PFSK-1 (cell line): ENCODE data around the gene OSGIN1.

Experiments
- POLR2AphosphoS5 ChIP-seq: IDR thresholded peaks from 2 replicates; pipeline ENCODE4 v1.6.1; 2012; ENCODE audit warnings: low read depth, mild to moderate bottlenecking, control low read depth, low read length, moderate library complexity
- REST ChIP-seq, 2 experiments: IDR thresholded peaks; 2 replicates each; pipeline versions ENCODE4 v1.6.1 to v1.8.0; 2011 to 2012; ENCODE audit warnings: low read depth in 2 of 2, low read length in 2 of 2, control low read depth in 1 of 2, inconsistent platforms in 1 of 2, mild to moderate bottlenecking in 1 of 2, moderate library complexity in 1 of 2; ENCODE audit not compliant: insufficient read depth in 1 of 2
- TAF1 ChIP-seq: IDR thresholded peaks from 2 replicates; pipeline ENCODE4 v1.6.1; 2012; ENCODE audit warnings: low read length, control low read depth, borderline replicate concordance; ENCODE audit not compliant: insufficient read depth

- TF ChIP-seq REST (IDR thresholded peaks at IDR 0.05; ENCODE audit: insufficient read depth in 1 of 2, low read depth in 2 of 2, low read length in 2 of 2), result no peak
- TF ChIP-seq TAF1, result 0 out of 2 replicates have a peak, but pooled peaks have one; percentile 48
- peak; percentile 61; the same call in 1 of the 2 replicates for TF ChIP-seq POLR2AphosphoS5
These were observed 13.7 kb upstream of the OSGIN1 start for GRCh38 chr16:83939266-83939855.
